GM19239 (cell line): ENCODE data around the gene KRT23.

Experiments
- DNase-seq: peaks from one replicate; pipeline ENCODE4 v3.0.0; 2011; ENCODE audit warnings: low spot score; ENCODE audit not compliant: insufficient read length
- FAIRE-seq: peaks from 2 replicates; lab custom pipeline; 2011; peaks lifted over from hg19 to GRCh38; lab: Jason Lieb, UNC

KRT23 gene

GRCh38 chr17:40937384-40937819 is at the start of gene KRT23:
Gene KRT23 (minus strand): TSS chr17:40937646. CDS start chr17:40936603, 1,043 bp downstream.
- FAIRE-seq (no peak), DNase-seq (no peak)

GRCh38 chr17:40986920-40987319 is 49.5 kb upstream of the KRT23 start:
- FAIRE-seq (no peak), DNase-seq (no peak)

- DNase-seq (no peak), FAIRE-seq (no peak)
Observed at GRCh38 chr17:40984226-40984625, 46.8 kb upstream of the KRT23 start, which contains the start of gene KRT40. Gene KRT40 (minus strand): TSS chr17:40984326. CDS start chr17:40984273, 53 bp downstream.

GRCh38 chr17:40981115-40981514 is 43.7 kb upstream of the KRT23 start:
- no peak for DNase-seq
- FAIRE-seq, result no peak

GRCh38 chr17:40980596-40980995 is 43.1 kb upstream of the KRT23 start:
- no peak for FAIRE-seq
- DNase-seq, result no peak

- DNase-seq (no peak), FAIRE-seq (no peak)
Observed at GRCh38 chr17:40980117-40980516, 42.7 kb upstream of the KRT23 start.

- FAIRE-seq, result no peak
Observed at GRCh38 chr17:40978575-40979151, 41.2 kb upstream of the KRT23 start.

GRCh38 chr17:40975516-40975915 is 38.1 kb upstream of the KRT23 start:
- no peak for FAIRE-seq
- DNase-seq, result no peak

More at GRCh38 chr17:40978575-40979151, 41.2 kb upstream of the KRT23 start:
- no peak for DNase-seq

- DNase-seq (no peak), FAIRE-seq (no peak)
Observed at GRCh38 chr17:40974366-40974765, 36.9 kb upstream of the KRT23 start.

GRCh38 chr17:40967582-40967981 is 30.1 kb upstream of the KRT23 start:
- DNase-seq (no peak), FAIRE-seq (no peak)

GRCh38 chr17:40966848-40967247 is 29.4 kb upstream of the KRT23 start, which contains the start of gene KRT39:
Gene KRT39 (minus strand): TSS chr17:40966948. CDS start chr17:40966856, 92 bp downstream.
- no peak for FAIRE-seq
- no peak for DNase-seq

- FAIRE-seq (peak; percentile 78), DNase-seq (peak; percentile 31)
Observed at GRCh38 chr17:40963838-40964237, 26.4 kb upstream of the KRT23 start.

- DNase-seq, result no peak
- no peak for FAIRE-seq
Observed at GRCh38 chr17:40962059-40962561, 24.7 kb upstream of the KRT23 start.

- FAIRE-seq (no peak), DNase-seq (no peak)
Observed at GRCh38 chr17:40961591-40961990, 24.1 kb upstream of the KRT23 start.

- FAIRE-seq (no peak), DNase-seq (no peak)
Observed at GRCh38 chr17:40960144-40960543, 22.7 kb upstream of the KRT23 start.

GRCh38 chr17:40958086-40958953 is 20.9 kb upstream of the KRT23 start:
- no peak for FAIRE-seq
- no peak for DNase-seq

GRCh38 chr17:40956401-40957254 is 19.2 kb upstream of the KRT23 start:
- DNase-seq (no peak), FAIRE-seq (no peak)

GRCh38 chr17:40953881-40954280 is 16.4 kb upstream of the KRT23 start:
- FAIRE-seq, result no peak
- DNase-seq, result no peak

GRCh38 chr17:40952661-40953060 is 15.2 kb upstream of the KRT23 start:
- DNase-seq (no peak), FAIRE-seq (no peak)

GRCh38 chr17:40952154-40952553 is 14.7 kb upstream of the KRT23 start:
- FAIRE-seq, result no peak

More at GRCh38 chr17:40952154-40952553, 14.7 kb upstream of the KRT23 start:
- no peak for DNase-seq
